Measurements from ENCODE around the gene BHLHE40.

BHLHE40 gene

GRCh38 chr3:5022966-5023776 is 43.9 kb downstream of the BHLHE40 start (continued):
- TF ChIP-seq ZBTB11 (tag by site-specific recombination; conservative IDR thresholded peaks at IDR 0.05; ENCODE audit: low read depth) (no peak), SP3 (tag by site-specific recombination; IDR thresholded peaks at IDR 0.05) (peak; percentile 71), ZNF148 (tag by site-specific recombination; IDR thresholded peaks at IDR 0.05; ENCODE audit: borderline replicate concordance) (0 out of 2 replicates have a peak, but pooled peaks have one; percentile 23), ZNF639 (tag by site-specific recombination; IDR thresholded peaks at IDR 0.05) (peak; percentile 98), ZNF311 (tag by site-specific recombination; IDR thresholded peaks at IDR 0.05; ENCODE audit: borderline replicate concordance) (no peak), ZNF280C (tag by site-specific recombination; IDR thresholded peaks at IDR 0.05) (no peak), ZNF26 (tag by site-specific recombination; IDR thresholded peaks at IDR 0.05) (no peak), ZNF518A (tag by site-specific recombination; conservative IDR thresholded peaks at IDR 0.05; ENCODE audit: low read depth) (peak; percentile 51; the same call in 1 of the 2 replicates), EGR2 (tag by site-specific recombination; IDR thresholded peaks at IDR 0.05; ENCODE audit: low read depth) (peak; percentile 82), TRIM28 (IDR thresholded peaks at IDR 0.05; ENCODE audit: borderline replicate concordance, low read length) (no peak; the same call in 1 of the 2 replicates), ZNF473 (tag by site-specific recombination; IDR thresholded peaks at IDR 0.05) (no peak), ZNF354C (tag by site-specific recombination; IDR thresholded peaks at IDR 0.05; ENCODE audit: borderline replicate concordance, low read depth) (no peak), ZSCAN16 (tag by site-specific recombination; IDR thresholded peaks at IDR 0.05) (no peak), ZNF621 (tag by site-specific recombination; IDR thresholded peaks at IDR 0.05) (no peak), ZNF600 (tag by site-specific recombination; IDR thresholded peaks at IDR 0.05) (peak; percentile 84), ZNF777 (tag by site-specific recombination; IDR thresholded peaks at IDR 0.05; ENCODE audit: borderline replicate concordance) (no peak), SALL2 (tag by site-specific recombination; IDR thresholded peaks at IDR 0.05; ENCODE audit: borderline replicate concordance) (no peak), ZNF830 (tag by site-specific recombination; IDR thresholded peaks at IDR 0.05; ENCODE audit: low read depth) (no peak), ZNF645 (tag by site-specific recombination; IDR thresholded peaks at IDR 0.05) (no peak), ZNF174 (tag by site-specific recombination; IDR thresholded peaks at IDR 0.05) (no peak)

Data from HEK293 (cell line).